Measurements from ENCODE around the gene NCR1.
"Not testable (repeated sequence)": the region's sequence is repeated elsewhere in the genome, so short reads cannot be mapped to it uniquely, and the experiment has no call there.

GRCh38 chr19:54898685-54899084, 7.3 kb upstream of the NCR1 start:
- TF ChIP-seq CTCF, POLR2A (IDR thresholded peaks at IDR 0.05): not testable (repeated sequence)
